GM12892 (cell line): ENCODE data around the gene RXRA.

ENCODE experiments used
- DNase-seq: peaks from one replicate; pipeline ENCODE4 v3.0.0; 2011; ENCODE audit not compliant: insufficient read length
- FAIRE-seq: peaks from 2 replicates; lab custom pipeline; 2011; peaks lifted over from hg19 to GRCh38; lab: Jason Lieb, UNC
- POLR2A ChIP-seq: IDR thresholded peaks from 2 replicates; pipeline ENCODE4 v1.6.1; 2011; ENCODE audit warnings: low read depth, low read length, control low read depth
- POLR2AphosphoS5 ChIP-seq: IDR thresholded peaks from 2 replicates; pipeline ENCODE4 v1.6.1; 2011; ENCODE audit warnings: low read depth, low read length, control low read depth
- TAF1 ChIP-seq: IDR thresholded peaks from 2 replicates; pipeline ENCODE4 v1.6.1; 2011; ENCODE audit warnings: low read depth, mild to moderate bottlenecking, control low read depth, low read length, borderline replicate concordance

The RXRA gene

DNA sequence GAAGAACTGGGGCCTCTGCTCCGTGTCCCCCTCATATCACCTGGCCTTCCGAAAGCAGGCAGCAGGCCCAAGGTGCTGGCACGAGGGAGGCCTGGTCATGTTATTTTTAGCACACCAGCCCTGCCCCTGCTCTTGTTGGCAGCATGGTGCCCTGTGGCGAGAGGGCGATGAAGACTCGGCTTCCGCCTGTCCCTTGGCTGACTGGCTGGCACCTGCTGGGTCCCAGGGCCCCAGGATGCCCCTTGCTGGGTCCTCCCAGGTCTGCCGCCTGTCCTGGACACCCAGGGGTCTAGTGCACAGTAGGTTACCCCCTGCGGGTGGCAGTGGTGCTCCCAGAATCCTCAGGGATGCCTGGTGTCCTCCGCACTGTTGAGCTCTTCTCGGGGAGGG, 77.0 kb downstream of the RXRA start:
- FAIRE-seq, result no peak
- no peak for DNase-seq
- TF ChIP-seq POLR2AphosphoS5, result no peak
- TF ChIP-seq TAF1, result no peak
- TF ChIP-seq POLR2A, result no peak

DNA sequence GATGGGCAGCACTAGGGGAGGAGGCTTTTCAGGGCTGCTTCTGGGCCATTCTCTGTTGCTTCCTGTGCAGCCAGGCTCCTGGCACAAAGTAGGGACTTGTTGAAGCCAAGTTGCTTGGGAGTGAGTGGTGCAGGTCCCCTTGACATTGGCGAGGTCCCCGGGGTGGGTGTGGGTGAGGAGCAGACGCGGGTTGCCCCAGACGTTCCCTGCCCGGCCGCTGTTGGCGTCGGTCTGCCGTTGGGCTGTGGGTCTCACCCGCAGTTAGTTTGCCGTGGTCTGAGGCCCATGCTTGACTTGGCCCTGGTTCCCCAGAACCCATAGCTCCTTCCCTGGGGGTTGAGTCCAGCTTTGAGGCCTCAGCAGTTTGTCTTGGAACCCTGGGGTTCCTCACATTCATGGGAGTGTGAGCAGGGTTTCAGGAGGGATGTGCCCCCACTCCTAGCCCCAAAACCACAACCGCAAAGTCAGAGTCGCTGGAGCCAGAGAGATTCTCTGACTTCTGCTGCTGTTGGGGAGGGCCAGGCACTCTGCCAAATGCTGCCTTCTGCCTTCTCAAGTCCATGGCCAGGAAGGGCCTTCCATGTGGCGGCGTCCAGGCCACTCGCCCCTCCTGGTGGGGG, 77.5 kb downstream of the RXRA start:
- TF ChIP-seq TAF1, result no peak
- TF ChIP-seq POLR2A, result no peak
- TF ChIP-seq POLR2AphosphoS5, result no peak
- FAIRE-seq (peak; percentile 91), DNase-seq (no peak)

DNA sequence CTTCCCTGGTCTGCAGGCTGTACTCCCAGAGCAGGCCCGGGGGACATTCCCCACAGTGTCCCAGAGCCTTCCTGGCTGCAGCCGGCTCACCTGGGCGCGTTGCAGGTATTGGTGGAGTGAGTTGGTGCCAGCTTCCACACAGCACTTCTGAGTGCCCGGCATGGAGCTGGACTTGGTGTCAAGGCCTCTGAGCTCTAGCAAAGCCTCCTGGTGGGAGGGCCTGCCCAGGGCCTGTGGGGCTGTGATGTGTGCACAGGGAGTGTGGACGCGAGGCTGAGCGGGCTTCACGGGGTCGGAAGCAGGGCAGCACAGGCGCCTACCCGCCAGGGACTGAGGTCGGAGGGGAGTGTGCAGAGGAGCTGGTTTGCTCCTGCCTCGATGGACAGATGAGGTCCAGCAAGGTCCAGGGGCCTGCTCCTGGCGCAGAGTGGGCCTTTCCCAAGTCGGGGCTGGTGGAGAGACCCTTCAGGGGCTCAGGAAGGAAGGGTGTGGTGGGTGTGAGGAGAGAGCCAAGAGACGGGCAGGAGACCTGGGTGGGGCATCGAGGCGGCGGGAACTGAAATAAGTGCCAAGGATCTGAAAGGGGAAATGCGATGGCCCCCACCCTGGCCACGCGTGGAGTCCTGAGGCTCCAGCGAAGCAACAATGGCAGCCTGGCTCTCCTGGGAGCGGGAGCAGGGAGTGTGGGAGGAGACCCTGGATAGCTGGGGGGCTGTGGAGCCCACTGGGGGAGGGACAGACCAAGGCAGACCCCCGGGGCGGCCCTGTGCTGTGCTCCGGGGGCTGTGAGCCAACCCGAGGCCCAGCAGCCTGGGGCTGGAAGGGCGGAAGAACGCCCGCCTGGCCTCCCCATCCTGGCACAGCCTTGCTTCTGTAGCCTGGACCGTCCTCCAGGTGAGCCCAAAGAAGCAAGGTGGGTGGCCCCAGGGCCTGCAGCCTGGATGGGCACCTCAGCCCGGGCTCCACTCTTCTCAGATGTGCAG, 78.4 kb downstream of the RXRA start:
- no peak for TF ChIP-seq POLR2A
- no peak for TF ChIP-seq TAF1
- no peak for TF ChIP-seq POLR2AphosphoS5
- no peak for FAIRE-seq
- DNase-seq, result no peak

DNA sequence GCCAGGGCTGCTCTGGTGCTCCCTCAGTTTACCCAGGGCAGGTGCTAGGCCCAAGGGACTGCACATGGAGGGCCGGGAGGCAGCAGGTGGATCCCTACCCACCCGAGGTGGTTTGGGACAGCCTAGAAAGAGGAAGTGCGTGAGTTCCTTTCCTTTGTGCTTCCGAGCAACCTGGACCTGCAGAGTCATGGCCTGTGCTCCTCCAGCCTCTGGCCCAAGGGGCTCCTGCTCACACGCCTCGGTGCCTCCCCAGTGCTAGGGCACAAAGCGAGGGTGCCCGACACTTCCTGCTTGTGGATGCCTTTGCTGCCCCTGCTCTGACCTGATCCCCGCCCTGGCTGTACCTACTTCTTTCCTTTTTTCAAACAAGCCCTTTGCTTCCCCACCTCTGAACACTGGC, 79.3 kb downstream of the RXRA start:
- TF ChIP-seq TAF1 (no peak), POLR2A (no peak), POLR2AphosphoS5 (no peak)
- FAIRE-seq (peak; percentile 73), DNase-seq (no peak)

DNA sequence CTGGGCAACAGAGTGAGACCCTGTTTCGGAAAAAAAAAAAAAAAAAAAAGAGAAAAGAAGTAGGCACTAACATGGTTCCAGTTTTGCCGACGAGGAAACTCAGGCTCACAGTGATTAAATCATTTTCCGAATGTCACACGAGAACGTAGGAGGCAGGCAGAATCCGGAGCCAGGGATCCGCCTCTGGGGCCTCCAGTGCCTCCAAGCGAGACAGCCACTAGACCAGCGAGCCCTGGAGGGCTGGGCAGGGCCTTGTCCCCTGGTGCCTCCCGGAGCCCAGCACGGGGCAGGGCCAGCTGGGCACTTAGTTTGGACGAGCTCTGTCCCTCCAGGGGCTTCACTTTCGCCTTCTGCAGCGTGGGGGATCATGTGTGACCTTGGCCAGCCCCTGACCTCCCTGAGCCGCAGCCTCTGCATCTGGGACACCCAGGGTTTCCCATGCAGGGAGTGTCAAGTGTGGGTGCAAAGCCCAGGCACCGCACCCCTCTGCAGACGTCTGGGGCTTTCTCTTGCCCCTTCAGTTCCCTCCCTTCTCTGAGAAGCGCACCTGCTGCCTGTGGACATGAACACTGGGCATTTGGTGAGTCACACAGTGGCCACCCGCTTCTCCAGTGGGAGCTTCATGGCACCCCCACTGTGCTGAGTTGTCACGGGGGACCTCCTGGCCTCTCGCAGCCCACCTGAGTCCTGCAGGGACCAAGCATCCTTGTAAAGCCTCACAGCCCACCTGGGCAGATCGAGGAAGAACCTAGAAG, 80.3 kb downstream of the RXRA start:
- DNase-seq (no peak), FAIRE-seq (peak; percentile 51)
- no peak for TF ChIP-seq POLR2A
- no peak for TF ChIP-seq POLR2AphosphoS5
- no peak for TF ChIP-seq TAF1

DNA sequence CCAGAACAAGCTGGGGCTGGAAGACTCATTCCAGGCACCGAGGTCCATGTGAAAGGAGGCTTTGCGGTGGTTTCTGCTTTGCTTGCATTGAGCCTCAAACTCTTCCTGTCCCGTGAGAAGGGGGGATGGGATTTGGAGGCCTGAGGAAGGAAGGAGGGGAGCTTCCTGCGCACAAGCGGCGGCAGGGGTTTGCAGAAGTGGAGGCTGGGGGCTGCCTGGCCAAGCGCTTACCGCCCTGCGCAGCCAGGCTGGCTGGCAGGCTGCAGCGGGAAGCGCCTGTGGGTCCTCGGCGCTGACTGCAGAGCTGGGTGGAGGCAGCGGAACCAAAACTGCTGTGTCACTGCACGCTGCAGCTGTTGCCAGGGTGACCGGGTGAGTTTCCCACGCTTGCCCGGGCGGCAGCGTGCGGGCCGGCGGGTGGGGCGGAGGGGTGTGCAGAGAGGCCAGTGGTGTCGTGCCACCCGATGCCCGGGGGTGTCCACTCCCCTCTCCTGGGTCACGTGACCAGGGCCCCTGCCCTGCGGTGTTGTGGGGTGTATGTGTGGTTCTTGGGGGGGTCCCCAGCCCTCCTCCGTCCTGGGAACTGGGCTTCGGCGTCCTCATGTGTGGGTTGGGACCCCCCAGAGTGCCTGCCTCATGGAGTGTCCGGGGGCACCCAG, 81.0 kb downstream of the RXRA start:
- TF ChIP-seq TAF1 (no peak), POLR2A (peak; percentile 72), POLR2AphosphoS5 (no peak)
- DNase-seq (peak; percentile 100), FAIRE-seq (peak; percentile 95)

DNA sequence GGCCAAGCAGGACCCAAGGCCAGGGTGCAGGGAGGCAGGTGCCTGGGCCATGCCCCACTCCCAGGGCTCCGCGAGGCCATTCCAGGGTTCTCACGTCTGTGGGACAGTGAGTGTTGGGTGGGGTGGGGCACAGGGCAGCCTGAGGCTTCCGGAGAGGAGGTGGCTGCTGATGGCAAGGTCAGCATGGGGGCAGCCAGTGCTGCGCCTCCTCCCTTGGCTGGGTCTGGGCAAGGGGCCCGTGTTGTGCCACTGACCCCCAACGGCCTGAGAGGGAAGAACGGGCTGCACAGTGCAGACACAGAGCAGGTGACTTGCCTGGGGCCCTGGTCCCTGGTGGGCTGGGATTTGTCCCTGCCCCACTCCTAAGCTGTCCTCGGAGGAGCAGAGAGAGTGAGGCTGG, 82.1 kb downstream of the RXRA start:
- FAIRE-seq, result no peak
- no peak for TF ChIP-seq POLR2A
- TF ChIP-seq POLR2AphosphoS5, result no peak
- TF ChIP-seq TAF1, result no peak
- DNase-seq, result no peak

DNA sequence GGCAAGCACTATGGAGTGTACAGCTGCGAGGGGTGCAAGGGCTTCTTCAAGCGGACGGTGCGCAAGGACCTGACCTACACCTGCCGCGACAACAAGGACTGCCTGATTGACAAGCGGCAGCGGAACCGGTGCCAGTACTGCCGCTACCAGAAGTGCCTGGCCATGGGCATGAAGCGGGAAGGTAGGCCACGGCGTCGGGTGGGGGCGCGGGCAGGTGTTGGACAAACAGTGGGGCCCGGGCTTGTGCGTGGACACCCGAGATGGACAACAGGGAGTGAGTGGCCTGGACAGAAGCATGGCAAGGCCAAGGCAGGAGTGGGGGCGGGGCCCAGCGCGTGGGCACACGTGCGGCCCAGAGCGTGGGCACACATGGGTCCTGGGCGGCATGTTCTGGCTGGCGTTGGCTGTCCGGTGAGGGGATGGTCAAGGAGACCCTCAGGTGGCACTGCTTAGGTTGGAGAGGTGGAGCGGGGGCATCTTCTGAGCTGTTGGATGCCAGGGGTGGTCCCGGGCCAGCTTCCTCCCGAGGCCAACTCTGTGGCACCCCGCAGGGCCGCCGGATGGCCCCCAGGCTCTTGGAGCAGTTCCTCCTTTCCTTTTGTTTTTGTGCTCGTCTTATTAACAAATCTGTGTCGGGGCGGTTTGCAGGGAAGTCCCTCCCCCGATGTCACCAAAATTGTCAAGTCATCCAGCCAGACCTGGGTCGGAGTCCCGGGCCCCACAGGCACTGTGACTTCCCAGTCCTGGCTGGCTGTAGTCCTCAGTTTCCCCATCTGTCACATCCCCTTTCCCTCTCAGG, 82.9 kb downstream of the RXRA start:
- DNase-seq (no peak), FAIRE-seq (no peak)
- TF ChIP-seq TAF1 (no peak), POLR2A (no peak), POLR2AphosphoS5 (no peak)

DNA sequence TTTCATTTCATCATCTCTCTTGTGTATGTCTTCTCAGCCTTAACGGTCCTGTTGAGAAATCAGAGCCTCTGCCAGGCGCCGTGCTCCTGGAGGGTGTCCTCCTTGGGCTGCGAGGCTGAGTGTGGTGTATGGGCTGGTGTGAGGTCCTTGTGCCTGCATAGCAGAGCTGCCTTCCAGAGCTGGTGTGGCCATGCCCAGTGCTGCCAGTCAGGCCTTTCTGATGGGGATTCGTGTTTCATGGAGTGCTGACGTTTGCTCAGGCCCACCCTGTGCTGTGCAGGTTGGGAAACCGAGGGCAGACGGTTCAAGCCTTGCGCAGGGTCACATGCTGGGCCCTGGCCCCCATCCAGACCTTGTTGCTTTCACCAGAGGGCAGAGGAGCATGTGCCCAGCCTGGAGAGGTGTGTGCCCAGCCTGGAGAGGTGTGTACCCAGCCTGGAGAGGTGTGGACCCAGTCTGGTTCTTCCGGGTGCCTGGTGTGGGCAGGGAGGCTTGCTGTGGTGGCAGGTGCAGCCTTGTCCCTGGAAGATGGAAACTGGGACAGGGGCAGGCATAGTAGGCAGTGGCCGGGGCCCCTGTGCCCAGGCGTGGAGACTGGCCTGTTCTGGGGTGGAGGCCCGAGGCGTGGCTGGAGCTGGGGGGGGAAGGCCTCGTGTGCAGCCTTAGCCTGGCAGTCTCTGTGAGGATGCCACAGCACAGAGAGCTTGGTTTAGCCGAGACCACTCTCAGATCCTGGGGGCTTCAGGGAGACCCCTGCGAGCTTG, 84.0 kb downstream of the RXRA start:
- TF ChIP-seq POLR2AphosphoS5 (no peak), POLR2A (no peak), TAF1 (no peak)
- FAIRE-seq (no peak), DNase-seq (no peak)

DNA sequence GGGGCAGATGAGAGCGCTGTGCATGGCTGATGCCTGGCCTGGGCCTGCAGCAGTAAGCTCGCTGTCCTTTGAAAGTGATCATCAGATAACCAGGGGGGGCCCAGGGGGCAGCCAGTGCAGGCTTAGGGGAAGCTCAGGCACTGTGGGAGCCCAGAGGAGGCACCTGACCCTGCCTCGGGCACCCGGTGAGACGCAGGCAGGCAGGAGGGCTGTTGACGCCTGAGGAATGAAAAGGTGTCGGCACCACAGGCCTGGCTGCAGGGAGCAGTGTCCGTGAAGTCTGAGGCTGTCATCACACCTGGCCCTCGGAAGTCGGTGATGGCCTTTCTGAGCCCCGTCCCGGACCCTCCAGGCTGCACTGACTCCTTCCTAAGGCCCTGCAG, 84.6 kb downstream of the RXRA start:
- FAIRE-seq (no peak), DNase-seq (no peak)
- no peak for TF ChIP-seq POLR2AphosphoS5
- no peak for TF ChIP-seq TAF1
- no peak for TF ChIP-seq POLR2A
